Myometrial cell (primary cell): ENCODE data around the gene MCM5. TPM values are rescaled to one million over a fixed set of nuclear protein-coding genes. Genes with fewer than 3 reads are reported as not detected.

Experiments used
- total RNA-seq: library from RNA; depleted of rRNA; stranded (reverse); fragments of >200 nt; gene quantifications from 2 replicates; pipeline ENCODE4 v1.2.3, GENCODE V29; 2015

MCM5 gene
- 87.1 and 87.7 TPM in 2 replicates for total RNA-seq

GRCh38 chr22:35399678-35400500, at the start of gene MCM5:
MCM5 (plus strand) TSS chr22:35400140; CDS start chr22:35400439, 299 bp downstream.

GRCh38 chr22:35380537-35381423, 19.2 kb upstream of the MCM5 start, which contains the start of gene HMOX1:
HMOX1 (plus strand) TSS chr22:35381096; CDS start chr22:35381174, 78 bp downstream.

Other genes with a start within 250 kb of the MCM5 start
- gene HMGXB4, start 142.6 kb upstream of the MCM5 start, total RNA-seq, result 7.5 and 15.2 TPM in 2 replicates
- gene TOM1, start 100.2 kb upstream of the MCM5 start, total RNA-seq, result 27.1 and 28.0 TPM in 2 replicates
- gene HMOX1, start 19.0 kb upstream of the MCM5 start, total RNA-seq, result 5.8 and 9.8 TPM in 2 replicates
- gene RASD2, start 140.7 kb downstream of the MCM5 start, total RNA-seq, result under 0.01 TPM in 1 of 2 replicates, not detected in the other
- not detected in 2 replicates for gene MB, start 217.2 kb downstream of the MCM5 start, total RNA-seq
- 18.4 and 19.3 TPM in 2 replicates for gene APOL6, start 248.3 kb downstream of the MCM5 start, total RNA-seq